HG03175 (cell line): Measurements from ENCODE around the gene MX2.

Experiments
- ATAC-seq: cut with Tn5 transposase; IDR thresholded peaks from one replicate; pipeline ENCODE4 v1.9.1; 2021; ENCODE audit warnings: mild to moderate bottlenecking, moderate library complexity; ENCODE audit not compliant: unreplicated experiment

Gene MX2

GRCh38 chr21:41363370-41364270 lies 1.8 kb downstream of the MX2 start:
- ATAC-seq: no peak

- no peak for ATAC-seq
These were observed 2.5 kb downstream of the MX2 start for GRCh38 chr21:41364308-41364707.

GRCh38 chr21:41365377-41366107 lies 3.7 kb downstream of the MX2 start:
- ATAC-seq: no peak

- ATAC-seq: no peak
These were observed 4.8 kb downstream of the MX2 start for GRCh38 chr21:41366522-41367151.

GRCh38 chr21:41367301-41367944 lies 5.6 kb downstream of the MX2 start:
- ATAC-seq: peak; percentile 2

- peak; percentile 55 for ATAC-seq
These were observed 6.3 kb downstream of the MX2 start for GRCh38 chr21:41367945-41368734.

GRCh38 chr21:41368735-41369104 lies 6.9 kb downstream of the MX2 start:
- ATAC-seq: no peak

GRCh38 chr21:41369105-41369919 lies 7.5 kb downstream of the MX2 start:
- peak; percentile 37 for ATAC-seq

- no peak for ATAC-seq
These were observed 8.4 kb downstream of the MX2 start for GRCh38 chr21:41369920-41370839.

- ATAC-seq: no peak
These were observed 9.2 kb downstream of the MX2 start for GRCh38 chr21:41370840-41371684.

GRCh38 chr21:41371685-41372030 lies 9.8 kb downstream of the MX2 start:
- no peak for ATAC-seq

GRCh38 chr21:41373253-41373652 lies 11.4 kb downstream of the MX2 start:
- no peak for ATAC-seq

- no peak for ATAC-seq
These were observed 11.9 kb downstream of the MX2 start for GRCh38 chr21:41373763-41374162.

GRCh38 chr21:41374177-41374712 lies 12.4 kb downstream of the MX2 start:
- no peak for ATAC-seq

- ATAC-seq: no peak
These were observed 13.2 kb downstream of the MX2 start for GRCh38 chr21:41374867-41375533.

GRCh38 chr21:41375875-41376274 lies 14.0 kb downstream of the MX2 start:
- ATAC-seq: no peak

GRCh38 chr21:41377715-41378114 lies 15.9 kb downstream of the MX2 start:
- ATAC-seq: no peak
